Midbrain (tissue), 1 donor: ENCODE data around the gene SFMBT2.

Experiments
- DNase-seq: peaks from one replicate; lab custom pipeline; 2025; lab: John Stamatoyannopoulos, UW

SFMBT2 gene

GRCh38 chr10:7298495-7298894 is 112.3 kb downstream of the SFMBT2 start:
- no peak for DNase-seq

GRCh38 chr10:7297094-7297493 is 113.7 kb downstream of the SFMBT2 start:
- DNase-seq = no peak

DNA sequence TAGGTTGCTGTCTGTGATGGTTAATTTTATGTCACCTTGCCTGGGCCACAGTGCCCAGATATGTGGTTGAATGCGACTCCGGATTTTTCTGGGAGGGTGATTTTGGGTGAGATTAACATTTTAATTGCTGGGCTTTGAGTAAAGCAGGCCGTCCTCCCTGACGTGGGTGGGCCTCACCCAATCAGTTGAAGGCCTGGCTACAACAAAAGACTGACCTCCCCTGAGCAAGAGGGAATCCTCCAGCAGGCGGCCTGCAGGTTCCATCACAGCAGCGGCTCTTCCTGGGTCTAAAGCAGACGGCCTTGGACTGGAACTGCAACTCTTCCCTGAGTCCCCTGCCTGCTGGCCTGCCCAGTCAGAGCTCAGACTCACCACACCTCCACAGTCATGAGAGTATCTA is 114.2 kb downstream of the SFMBT2 start:
- no peak for DNase-seq

GRCh38 chr10:7296076-7296475 is 114.8 kb downstream of the SFMBT2 start:
- no peak for DNase-seq

DNA sequence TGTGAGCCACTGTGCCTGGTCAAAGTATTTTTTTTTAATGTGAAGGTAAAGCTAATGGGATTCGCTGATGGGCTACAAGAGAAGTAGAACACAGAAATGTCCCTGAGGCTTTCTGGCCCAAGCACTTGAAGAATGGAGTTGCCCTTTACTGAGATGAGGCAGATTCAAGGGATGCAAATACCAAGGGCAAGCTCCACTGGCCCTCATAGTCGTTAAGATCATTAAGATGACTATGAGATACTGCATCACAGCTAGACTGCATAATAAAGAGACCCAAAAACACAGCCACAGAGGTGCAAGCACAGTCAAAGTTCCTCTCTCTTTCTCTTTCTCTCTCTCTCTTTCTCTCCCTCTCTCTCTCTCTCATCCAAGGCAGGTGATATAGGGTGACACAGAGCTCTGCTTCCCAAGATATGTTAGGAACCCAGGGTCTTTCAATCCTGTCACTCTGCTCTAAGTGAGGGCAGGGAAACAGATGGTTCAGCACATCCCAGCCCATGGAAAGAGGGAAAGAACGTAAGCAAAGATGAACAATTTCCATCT is 117.4 kb downstream of the SFMBT2 start:
- DNase-seq = no peak

- DNase-seq = no peak
These were observed 119.2 kb downstream of the SFMBT2 start for GRCh38 chr10:7291487-7292270.

DNA sequence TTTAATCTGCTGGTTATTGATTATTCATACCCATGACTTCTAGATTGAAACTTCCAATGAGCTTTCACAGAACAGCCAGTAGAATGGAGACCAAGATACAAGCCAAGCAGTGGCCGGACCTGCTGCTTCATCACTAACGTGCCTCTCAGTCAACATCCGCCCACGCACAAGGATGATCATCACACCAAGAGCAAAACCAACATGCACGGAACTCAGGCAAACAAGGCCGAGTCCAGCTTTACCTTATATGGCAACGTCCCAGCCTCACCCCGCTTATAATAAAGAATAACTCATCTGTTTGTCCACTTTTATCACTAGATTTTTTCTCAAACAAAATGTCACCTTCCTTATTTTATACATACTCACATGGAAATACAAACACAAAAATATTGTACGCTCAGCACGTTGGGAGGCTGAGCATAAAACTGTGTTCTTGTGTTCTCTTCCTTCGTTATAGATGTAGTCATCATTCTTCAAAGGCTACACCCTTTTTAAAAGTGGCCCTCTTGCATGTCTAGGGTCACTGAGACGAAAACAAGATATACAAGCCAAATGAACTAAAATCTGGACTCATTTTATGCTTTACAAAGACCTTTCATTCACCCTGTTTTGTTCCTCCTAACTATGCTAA is 122.7 kb downstream of the SFMBT2 start:
- no peak for DNase-seq

DNA sequence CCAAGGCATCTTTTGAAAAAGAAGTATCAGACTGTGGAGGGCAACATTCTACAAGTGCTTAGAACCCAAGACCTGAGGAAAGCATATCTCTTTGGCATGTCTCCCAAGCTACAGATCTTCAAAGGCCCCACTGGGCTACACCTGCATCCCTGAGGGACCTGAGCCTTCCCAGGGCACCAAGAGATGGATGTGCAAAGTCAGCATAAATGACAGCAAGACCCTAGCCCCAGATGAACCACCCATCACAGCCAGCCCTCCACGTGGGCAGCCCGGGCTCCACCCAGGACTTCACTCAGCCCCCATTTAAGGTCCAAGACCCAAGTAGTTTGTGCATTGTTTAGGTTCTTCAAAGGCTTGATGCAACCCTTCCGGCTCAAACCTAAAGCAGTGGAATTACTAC is 123.5 kb downstream of the SFMBT2 start:
- DNase-seq = no peak

GRCh38 chr10:7285522-7286322 is 125.1 kb downstream of the SFMBT2 start:
- DNase-seq = no peak

DNA sequence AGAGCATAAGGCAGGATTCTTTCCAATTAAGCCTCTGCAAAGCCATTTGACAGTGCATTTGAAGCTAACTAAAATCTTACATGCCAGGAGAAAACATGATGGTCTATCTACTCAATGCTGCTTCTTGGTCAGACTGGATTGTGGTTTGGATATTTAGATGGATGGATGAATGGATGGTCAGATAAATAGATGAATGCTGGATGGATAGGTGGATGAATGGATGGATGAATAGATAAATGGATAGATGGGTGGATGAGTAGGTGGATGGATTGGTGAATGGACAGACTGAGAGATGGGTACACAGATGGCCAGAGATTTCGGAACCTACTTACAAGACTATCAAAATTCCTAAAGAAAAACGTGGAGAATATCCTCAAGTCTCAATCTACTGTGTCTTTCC is 127.6 kb downstream of the SFMBT2 start:
- no peak for DNase-seq

- no peak for DNase-seq
These were observed 128.4 kb downstream of the SFMBT2 start for GRCh38 chr10:7282457-7282856.

DNA sequence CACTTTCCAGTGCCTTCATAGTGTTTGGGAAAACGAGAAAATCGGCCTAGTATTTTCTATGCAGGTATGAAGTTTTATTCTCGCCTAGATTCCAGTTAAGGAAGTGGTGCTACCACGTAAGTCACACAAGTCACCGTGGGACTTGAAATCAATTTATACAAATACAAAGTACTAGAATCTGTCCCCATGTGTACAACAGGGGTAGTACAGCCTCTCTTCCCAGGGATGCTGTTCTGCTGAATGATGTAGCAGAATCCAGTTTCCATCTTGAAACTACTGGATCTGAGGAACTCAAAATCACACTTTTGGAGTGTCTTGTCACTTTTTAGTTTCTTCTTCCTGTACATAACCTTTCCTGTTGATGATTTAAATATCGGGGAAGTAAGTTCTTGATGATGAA is 129.4 kb downstream of the SFMBT2 start:
- no peak for DNase-seq

DNA sequence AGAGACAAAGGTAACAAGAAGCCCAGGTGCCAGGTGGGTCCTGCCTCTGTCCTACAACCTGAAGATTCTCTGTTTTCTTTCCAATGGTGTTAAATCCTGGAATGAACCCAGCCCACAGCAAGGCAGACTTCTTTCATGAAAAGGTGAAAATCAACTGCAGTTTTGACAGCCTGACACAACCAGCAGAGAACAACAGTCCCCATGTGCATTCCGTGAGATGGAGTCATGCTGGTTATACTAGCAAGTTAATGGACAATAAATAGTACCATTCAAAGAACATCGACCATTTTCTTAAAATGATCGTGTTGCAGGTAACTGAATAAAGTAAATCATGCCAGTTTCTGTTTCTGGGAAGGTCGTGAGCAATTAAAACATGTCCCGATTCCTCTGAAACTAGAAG is 131.5 kb downstream of the SFMBT2 start:
- DNase-seq = no peak

GRCh38 chr10:7277867-7278266 is 133.0 kb downstream of the SFMBT2 start:
- no peak for DNase-seq

DNA sequence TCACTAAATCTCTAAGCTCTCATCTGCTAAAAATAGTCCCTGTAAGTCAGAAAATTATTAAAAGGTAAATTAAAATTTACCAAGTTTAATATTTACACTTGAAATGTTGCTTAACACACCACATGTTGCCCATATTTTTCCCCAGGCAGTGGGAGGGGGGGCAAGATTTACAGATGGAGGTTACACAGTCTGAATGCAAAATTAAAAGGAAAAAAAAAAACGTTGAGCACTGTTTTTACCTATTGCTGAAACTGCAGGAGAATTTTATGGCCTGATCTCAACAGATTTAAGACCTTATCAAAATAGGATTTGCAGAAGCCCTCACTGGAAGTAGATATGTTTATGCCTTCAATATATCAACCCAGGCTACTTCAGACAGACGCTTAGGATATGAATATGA is 133.4 kb downstream of the SFMBT2 start:
- no peak for DNase-seq

GRCh38 chr10:7275761-7276440 is 134.9 kb downstream of the SFMBT2 start:
- peak; percentile 7 for DNase-seq

- DNase-seq = no peak
These were observed 136.5 kb downstream of the SFMBT2 start for GRCh38 chr10:7274293-7274692.

DNA sequence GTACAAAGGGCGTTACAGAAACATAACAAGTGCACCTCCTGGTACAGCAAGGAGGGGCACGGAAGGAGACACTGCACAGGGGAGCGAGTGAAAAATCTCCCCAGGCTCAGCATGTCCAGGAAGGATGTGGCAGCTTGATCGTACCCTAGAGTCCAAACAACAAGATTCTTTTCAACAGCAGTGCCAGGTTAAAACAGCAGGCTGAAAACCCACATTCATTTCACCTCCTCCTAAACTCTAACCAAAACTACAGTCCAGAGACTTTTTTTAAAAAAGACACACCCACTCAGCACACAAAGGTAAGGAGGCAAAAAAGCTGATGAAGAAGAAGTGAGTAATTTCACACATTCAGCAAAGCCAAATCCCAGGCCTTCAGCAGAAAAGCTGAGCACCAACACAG is 138.8 kb downstream of the SFMBT2 start:
- no peak for DNase-seq

GRCh38 chr10:7269988-7270387 is 140.8 kb downstream of the SFMBT2 start:
- no peak for DNase-seq

DNA sequence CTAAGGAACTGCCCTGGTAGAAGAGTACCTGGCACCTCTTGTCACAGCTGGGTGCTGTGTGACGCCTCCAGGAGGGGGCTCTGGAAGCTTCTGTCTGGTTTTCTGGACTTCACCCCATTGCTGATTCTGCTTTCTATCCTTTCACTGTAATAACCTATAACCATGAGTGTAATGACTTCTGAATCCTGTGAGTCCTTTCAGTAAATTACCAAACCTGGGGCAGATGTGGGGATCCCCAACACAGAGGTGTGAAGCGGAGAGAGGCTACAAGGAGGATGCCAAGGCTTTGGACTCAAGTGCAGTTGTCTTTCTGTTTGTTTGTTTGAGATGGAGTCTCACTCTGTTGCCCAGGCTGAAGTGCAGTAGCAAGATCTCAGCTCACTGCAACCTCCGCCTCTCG is 143.7 kb downstream of the SFMBT2 start:
- no peak for DNase-seq

GRCh38 chr10:7265396-7266123 is 145.3 kb downstream of the SFMBT2 start:
- no peak for DNase-seq
